NCI-H82 (cell line): ENCODE results near the gene CLSTN1.

ENCODE experiments used
- DNase-seq: peaks from one replicate; lab custom pipeline; 2025; lab: John Stamatoyannopoulos, UW

The CLSTN1 gene

DNA sequence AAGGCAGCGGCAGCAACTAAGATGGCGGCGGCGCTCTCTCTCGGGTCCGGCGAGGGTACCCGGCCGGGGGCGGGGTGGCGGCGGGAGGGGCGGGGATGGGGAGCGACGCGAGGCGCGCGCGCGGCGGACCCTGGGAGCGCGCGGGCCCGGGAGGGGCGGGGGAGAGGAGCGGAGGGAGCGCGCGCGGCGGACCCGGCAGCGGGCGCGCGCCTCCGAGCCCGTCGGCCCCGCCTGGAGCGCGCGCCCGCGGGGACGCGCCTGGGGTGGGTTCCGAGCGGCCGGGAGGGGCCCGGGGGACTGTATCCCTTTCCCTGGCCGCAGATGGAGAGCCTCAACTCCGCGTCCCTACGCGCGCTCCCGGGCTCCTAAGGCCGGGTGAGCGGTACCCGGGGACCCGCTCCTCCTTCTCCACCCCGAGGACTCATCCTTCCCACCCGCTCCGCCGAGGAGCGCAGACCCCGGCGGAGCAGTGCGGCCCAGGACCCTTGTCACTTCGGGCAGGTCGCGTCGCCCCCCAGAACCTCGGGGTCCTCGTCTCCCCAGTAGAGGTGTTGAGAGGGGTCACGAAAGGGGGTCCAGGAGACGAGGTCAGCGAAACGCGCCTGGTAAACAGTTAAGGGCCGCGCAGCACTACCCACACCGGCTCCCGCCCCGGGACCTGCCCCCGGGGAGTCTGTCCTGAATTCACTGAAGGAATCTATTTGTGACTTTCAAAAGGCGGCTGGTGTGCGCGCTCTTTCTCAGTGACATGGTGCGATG lies at the start of gene CLSTN1:
Gene CLSTN1 (minus strand): TSS at position 23 of the 759 bp plus-strand sequence. CDS start 232 bp downstream, outside the sequence.
- peak; percentile 93 for DNase-seq

DNA sequence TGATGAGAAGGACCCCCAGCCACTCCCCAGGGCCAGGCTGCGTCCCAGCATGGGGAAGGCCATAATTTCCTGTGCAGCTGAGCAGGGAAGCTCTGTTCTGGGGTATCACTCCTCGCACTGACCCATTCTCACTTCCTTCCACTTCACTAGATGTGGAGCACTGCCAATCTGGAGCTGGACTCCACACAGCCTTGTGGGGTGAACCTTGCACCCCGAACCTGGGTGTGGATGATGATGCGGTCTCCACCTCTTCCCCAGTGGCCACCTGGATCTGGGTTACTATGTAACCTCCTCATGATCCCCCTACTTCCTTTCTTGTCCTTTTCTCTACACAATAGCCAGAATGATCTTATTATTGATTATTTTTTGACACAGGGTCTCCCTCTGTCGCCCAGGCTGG lies 49.6 kb upstream of the CLSTN1 start:
- no peak for DNase-seq

DNA sequence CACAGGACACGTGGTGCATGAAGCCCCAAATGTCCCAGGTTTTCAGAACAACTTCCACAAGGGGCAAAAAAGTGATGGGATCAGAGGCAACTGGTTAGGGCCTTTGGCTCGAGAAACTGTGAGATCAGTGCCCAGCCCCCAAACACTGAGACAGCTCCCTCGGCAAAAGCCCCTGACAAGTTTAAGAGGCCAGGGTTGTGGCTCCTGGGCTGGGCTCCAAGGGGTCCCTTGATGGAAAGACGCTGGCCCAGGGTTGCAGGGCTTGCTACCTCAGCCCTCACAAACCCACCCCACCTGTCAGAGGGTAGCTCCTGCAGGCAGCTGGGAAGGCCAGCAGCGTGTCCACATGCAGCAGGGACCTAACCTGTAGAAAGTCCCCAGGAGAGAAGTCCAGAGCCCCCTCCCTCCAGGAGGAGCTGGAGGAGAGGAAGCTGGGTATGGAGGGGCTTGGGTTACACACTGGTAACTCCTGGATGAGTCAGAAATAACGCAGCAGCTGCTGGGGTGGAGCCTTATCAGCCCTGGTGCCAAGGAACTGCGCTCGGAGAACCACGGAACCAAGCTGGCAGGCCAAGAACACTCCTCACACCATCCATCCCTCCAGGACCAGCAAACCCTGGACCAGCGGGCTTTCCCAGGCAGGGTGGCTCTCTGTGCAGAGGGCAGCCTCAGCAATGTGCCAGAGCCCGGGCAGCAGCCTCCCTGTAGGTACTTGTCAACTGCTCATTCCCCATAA lies 48.8 kb upstream of the CLSTN1 start:
- peak; percentile 84 for DNase-seq

DNA sequence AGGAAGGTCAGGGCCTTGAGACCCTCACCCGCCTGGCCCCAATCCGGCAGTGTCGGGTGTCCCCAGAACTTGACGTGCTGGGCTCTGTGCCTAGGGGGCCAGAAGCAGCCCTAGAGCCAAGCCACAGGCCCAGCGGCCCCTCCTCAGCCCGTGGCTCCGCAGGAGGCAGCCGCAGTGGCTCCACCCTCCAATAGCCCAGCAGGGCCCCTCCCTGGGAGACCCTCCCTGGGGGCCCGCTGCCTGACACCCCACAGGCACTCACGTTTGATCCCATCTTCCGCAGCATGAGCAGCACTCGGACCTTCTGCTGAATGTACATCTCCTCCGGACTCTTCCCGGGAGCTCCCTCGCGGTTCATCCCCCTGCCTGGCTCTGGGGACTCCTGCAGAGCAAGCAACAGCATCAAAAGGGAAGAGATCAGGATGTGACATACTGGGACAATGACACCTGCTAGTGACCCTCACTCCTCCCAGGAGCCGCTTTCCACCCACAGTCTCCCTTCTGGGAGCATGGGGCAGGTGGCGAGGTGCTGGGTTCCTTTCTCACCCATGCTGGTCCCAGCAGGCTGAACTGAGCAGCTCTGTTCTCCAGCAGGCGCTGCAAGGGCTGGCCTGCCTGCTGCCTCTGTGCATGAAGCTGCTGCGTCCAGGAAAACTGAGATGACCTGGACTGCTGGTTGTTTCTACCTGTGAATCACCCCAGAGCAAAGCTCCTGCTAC lies 48.1 kb upstream of the CLSTN1 start:
- DNase-seq = no peak

DNA sequence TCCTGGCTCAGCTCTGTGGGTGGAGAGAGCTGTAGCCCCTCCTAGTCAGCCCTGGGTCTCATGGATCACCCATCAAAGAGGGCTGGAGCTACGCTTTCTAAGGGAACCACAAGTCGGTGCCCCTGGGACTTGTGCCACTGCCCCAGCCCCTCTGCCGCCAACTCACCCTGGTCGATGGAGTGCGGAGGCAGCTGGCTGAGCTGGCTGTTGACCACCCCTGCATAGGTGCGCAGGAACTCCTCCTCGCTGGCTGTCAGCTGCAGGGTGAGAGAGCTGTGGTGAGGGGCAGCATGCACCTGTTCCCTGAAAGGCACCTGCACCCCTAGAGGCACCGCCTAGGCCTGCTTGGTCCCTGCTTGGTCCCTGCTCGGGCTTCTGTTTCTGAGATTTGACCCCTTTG lies 47.3 kb upstream of the CLSTN1 start:
- DNase-seq = no peak

DNA sequence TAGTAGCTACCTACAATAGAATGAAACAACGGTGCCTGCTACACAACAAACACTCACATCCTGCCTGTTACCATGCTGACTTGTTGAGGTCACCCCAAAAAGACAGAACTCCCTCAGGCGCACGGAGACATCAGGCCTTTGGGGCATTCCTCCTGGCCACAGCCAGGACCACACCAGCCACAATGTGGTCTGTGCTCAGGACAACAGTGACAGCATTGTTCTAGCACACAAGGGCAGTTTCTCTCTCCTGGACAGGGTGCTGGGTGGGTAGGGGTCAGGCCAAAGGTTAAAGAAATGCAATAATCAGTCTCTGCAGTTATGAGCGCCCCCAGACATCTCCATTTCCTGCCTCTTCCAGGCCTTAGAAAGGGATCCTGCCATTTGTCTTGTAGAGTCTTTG lies 46.8 kb upstream of the CLSTN1 start:
- no peak for DNase-seq

DNA sequence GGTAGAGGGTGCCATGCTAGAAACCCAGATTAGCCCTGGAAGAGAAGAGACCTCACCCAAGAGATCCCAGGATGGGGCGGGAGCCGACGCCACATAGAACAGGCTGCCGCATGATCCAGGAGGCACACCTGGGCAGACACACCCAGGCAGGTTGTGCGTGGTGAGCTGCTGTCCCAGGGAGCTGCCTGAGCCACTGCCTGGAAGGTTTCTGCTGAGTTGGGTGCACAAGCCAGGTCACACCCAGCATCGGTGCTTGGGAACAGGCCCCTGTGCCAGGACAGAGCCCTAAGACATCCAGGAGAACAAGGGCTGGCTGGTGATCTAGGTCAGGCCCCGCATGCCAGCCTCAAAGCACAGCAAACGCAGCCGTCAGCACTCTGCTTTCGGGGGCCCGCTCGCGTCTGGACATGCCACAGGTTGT lies 46.1 kb upstream of the CLSTN1 start:
- no peak for DNase-seq

DNA sequence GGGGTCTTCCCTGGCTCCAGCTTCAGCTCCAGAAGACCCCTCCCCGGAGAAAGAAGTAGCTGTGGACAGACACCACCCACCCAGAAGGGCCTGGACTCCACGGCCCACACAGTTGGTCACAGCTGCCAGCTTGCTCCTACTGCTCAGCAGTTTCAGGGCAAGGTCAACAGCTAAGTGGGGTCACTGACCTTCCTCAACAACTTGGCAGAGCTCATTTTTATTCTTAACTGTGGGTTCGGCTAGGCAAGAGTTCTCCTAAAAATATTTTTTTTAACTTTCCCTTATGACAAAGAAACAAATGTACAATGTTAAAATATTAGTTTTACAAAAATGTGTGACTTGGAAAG lies 44.5 kb upstream of the CLSTN1 start:
- no peak for DNase-seq

DNA sequence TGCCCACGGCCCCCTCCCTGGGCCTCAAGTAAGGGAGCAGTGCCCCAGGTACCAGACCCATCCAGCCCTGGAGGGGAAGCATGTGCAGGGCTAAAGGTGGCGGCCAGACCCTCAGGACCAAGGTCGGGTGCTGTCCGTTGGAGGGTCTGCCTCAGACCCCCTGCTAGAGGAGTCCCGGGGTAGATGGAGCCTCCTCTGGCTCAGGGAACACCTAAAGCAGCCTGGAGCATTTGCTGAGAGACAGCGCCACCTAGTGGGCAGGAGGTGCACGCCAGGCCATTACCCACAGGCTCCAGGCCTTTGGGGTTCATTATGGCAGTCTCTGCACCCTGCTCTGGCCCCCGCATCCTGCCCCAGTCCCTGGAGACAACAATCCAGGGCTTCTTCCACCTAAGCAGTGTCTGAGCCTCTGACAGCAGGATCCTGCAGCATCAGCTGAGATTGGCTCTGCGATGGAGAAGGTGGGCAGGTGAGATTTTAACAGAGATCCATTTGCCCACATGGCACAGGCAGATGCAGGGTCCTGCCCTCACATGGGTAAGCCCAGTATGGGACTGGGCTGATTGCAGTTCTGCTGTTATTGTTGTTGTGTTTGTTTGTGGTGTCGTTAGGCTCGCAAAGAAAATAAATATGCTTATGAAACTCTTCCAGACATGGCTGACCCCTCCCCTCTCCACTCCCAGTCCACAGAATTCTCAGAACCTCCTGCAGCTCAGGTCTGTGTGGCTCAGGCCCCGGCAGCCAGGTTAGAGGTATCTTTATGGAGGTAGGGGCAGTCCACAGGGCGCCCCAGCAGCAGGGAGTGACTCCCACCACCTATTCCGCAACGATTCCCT lies 43.9 kb upstream of the CLSTN1 start:
- peak; percentile 90 for DNase-seq

DNA sequence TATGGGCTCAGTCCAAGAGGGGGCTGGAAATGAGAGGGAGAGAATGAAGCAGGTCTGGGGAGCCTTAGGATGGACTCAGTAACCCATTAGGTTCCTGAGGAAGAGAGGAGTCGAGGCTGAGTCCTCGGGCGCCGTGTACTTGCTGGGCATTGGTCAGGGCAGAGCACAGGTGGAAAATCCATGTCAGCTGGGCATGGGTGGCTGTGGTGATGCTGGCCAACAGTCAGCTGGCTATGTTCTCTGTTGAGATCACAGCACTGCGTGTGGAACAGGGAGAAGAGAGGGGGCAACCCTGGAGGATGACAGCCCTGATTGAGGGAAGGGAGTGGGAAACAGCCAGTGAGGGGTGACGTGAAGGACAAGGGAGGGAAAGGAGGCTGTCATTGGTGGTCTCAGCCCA lies 43.1 kb upstream of the CLSTN1 start:
- DNase-seq = no peak

DNA sequence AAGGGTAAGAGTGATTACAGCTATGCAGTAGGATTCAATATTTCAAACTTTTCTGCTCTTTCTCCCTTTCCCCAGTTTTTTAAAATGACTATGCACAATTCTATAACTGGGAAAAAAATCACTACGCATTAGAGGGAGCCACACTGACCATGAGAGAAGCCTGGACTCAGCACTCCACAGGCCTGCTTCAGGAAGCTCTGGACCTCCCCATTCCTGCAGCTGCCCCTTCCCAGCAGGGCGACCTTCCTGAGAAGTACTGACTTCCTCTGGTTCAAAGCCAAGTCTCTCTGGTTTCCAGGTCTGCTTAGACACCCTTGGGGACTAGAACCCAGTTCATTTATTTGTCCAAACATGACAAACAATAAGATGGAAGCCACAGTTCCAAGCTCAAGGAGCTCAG lies 42.0 kb upstream of the CLSTN1 start:
- DNase-seq = no peak

DNA sequence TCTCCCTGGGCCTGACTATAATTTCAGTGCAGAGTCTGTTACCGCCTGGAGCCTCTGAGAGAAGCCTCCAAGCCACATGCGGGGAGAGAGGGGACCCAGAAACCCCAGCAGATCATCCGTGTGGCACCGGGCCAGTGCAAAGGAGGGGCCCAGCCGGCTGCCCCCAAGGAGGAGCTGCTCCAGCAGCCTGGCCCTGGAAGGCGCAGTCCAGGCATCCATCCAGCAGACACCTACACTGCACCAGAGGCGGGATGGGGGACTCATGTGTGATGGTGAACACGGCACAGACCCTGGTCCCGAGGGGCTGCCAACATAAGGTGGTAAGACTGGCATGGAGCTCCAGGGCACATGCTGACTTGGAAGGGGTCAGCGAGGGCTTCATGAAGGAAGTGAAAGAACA lies 39.6 kb upstream of the CLSTN1 start:
- no peak for DNase-seq

DNA sequence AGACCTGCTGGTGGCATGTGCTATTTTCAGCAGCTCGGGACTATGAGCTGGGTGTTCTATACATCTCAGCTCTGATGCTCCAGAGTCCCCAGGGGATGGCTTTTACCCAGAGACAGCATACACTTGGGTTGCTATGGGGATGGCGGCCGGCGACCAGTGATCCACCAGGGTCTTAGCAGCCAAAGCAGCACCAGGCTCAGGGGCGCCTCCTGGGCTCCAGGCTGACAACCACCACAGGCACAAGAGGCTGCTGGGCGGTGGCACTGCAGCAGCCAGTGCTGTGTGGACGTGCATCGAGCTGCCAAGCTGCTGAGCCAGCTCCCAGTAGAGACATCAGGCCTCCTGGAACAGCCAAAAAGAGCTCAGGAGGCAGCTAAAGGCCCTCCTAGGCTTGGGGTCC lies 37.6 kb upstream of the CLSTN1 start:
- peak; percentile 95 for DNase-seq

DNA sequence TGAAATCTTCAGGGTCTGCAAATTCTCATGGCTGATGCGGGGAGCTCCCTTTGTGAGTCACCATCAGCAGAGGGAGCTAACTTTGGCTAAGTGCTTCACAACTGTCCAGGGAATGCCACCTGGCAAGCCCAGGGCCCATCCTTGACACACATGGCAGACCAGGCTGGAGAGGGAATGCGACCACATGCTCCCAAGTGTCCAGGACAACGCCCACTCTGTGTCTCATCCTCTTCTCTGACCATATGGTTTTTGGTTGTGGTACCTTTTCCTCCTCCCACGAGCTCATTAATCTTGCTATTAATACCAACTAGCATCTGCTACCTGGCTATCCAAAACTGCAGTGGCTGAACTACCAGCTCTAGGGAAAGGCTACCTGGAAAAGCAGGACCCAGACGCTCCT lies 37.1 kb upstream of the CLSTN1 start:
- DNase-seq = peak; percentile 92

DNA sequence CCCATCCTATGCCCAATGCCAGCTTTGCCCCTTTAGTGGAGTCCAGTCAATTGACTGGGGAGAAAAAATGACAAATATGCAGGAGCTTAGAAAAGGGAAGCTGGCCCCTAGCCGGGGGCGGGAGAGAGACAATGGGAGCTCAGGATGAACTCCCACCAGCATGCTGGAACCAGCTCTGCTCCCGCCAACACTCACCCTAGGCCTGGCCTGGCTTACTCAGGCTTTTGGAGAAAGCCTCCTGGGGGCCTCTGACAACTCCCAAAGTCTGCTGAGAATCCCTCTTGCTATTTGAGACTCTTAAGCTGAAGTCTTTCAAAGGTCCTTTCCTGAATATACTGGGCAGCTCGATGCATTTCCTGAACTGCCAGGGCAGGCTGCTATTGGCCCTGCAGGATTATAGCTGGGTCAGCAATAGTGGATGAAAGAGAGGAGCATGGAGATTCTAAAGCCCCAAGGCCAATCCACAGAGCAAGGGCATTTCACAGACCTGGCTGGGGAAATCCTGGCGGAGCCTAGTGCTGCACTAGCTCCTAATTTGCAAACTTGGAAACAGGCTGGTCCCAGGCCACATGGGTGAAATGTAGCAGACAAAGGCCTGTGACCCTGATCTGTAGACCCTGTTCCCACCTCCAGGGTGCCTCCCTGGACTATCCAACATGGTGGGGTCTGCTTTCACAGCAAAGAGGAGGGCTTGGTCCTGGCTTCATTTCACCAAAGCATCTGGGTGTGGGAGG lies 35.7 kb upstream of the CLSTN1 start:
- no peak for DNase-seq

DNA sequence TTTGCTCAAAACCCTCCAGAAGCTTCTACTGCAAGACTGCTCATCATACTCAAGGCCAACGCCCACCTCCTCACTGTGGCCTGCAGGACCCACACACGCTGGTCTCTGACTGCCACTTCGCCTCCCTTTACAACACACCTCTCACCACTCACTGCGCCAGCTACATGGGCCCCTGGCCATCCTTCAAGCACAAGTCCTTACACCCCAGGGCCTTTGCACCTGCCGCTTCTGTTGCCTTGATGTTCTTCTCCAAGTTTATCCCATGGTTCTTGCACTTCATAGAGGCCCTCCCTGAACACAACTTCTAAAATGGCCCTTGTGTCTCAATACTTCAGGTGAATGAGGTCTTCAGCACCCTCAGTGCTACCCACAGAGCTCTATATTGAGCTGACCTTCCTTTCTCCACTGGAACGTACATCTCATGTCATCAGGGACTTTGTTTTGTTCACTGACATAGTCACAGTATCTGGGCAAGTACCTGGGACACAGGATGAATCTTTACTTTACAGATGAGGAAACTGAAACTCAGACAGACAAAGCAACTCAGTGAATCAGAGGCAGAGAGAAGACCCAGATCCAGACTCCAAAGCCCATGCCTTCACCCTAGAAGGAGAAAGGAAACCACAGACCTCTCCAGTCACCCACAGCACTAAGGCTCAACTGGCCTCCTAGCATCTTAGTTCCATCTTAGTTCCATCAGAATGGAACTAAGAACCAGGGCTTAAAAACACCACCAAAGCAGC lies 34.7 kb upstream of the CLSTN1 start:
- no peak for DNase-seq

DNA sequence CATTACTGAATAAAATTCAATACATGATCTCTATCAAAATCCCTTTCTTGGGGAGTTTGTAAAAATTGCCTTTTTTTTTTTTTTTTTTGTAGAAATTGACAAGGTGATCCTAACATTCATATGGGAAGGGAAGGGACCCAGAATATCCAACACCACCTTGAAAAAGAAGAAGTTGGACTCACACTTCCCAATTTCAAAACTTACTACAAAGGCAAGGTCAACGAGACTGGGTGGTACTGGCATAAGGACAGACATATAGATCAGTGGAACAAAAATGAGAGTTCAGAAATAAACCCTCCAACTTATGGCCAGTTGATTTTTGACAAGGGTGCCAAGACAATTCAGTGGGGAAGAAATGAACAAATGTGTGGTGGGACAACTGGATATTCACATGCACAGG lies 31.4 kb upstream of the CLSTN1 start:
- no peak for DNase-seq

DNA sequence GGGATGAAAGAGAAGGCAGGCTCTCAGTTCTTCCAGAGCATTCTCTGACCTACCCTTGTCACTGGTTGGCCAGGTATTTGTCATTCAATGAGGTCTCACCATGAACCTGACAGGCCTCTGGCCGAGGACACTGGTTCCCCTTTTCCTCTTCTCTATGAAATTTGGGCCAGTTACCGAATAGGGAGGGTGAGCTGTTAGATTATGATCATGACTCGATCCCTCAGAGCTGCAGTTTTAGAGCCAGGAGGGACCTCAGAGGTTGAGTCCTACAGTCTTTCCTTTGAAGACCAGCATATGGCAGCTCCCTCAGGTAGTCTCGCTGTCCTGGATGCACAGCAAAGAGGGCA lies 29.5 kb upstream of the CLSTN1 start:
- DNase-seq = no peak

DNA sequence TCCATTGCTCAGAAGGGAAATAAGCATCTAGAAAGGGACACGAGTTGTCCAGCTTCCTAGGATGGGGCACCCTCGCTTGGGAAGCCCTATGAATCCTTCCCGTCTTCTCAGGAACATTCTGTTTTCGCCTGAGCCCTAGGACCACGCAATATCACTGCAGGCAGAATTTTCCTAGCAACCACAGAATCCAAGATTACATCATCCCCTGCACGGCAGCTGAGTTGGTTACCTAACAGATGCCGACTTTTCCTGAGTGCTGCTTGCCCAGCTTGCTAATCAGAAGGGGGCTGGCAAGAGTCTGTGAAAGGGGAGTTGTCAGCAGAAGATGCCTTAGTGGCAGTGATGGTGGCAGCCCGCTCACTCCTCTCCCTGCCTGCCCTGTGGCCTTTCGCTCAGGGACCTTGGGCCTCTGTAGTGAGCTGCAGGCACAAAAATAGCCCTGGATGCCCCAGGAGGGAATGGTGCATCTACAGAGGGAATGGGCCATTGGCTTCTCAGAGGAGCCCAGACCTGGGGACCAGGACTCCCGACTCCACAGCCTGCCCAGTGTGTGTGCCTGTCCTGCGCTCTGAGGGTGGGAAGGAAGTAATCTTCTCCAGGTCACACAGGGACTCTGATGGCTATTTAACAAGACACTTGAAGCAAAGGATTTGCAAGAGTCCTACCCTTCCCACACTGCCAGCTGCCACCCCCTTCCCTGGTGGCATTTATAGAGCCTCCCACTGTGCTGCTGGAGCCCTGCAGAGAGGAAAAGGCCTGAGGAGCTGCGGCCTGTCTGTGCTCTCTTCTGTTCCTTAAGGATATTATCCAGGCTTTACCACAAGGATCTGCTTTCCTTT lies 28.9 kb upstream of the CLSTN1 start:
- peak; percentile 87 for DNase-seq

DNA sequence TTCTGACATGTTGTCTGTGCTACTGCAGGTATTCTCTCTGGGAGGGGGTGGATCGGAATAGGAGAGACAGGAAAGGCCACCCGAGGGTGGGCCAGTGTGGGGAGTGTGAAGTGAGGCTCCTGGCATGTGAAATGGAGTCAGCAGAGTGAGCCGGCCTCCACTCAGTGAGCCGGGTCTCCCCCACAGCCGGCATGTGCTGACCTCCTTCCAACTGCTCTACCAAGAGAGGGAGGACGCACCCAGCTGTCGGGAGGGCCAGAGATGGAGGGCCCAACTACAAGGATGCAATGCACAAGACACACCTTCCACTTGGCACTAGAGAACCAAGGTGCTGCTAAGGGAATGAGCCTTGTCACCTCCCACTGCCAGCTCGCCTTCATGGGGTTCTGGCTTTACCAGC lies 28.2 kb upstream of the CLSTN1 start:
- DNase-seq = no peak
